GM12801 (cell line): Measurements from ENCODE around the gene ZNF423.

ENCODE experiments used
- TF ChIP-seq, protein P1 (sequence below): IDR thresholded peaks from one replicate; pipeline ENCODE4 v1.5.1; 2011; ENCODE audit warnings: control low read depth; ENCODE audit not compliant: insufficient read length; ENCODE audit errors: extremely low read depth

ZNF423 gene

DNA sequence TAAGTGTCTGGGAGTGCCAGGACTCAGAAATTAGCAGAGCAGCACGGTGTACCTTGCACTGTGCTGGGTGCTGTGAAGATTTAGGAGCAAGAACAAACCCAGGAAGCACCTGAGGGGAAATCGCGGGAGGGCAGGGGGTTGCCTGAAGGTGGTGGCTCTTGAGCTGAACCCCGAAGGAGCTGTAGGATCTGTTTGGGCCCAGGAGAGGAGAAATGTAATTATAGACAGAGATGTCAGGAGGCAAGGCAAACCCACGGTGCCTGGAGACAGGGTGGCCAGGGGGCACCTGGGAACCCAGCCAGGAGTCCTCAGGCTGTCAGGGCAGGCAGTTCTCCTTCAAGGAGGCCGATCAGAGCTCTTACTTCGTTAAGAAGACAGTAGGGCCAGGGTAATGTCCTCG lies 373.2 kb downstream of the ZNF423 start:
- TF ChIP-seq, protein P1, sequence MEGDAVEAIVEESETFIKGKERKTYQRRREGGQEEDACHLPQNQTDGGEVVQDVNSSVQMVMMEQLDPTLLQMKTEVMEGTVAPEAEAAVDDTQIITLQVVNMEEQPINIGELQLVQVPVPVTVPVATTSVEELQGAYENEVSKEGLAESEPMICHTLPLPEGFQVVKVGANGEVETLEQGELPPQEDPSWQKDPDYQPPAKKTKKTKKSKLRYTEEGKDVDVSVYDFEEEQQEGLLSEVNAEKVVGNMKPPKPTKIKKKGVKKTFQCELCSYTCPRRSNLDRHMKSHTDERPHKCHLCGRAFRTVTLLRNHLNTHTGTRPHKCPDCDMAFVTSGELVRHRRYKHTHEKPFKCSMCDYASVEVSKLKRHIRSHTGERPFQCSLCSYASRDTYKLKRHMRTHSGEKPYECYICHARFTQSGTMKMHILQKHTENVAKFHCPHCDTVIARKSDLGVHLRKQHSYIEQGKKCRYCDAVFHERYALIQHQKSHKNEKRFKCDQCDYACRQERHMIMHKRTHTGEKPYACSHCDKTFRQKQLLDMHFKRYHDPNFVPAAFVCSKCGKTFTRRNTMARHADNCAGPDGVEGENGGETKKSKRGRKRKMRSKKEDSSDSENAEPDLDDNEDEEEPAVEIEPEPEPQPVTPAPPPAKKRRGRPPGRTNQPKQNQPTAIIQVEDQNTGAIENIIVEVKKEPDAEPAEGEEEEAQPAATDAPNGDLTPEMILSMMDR = no peak

DNA sequence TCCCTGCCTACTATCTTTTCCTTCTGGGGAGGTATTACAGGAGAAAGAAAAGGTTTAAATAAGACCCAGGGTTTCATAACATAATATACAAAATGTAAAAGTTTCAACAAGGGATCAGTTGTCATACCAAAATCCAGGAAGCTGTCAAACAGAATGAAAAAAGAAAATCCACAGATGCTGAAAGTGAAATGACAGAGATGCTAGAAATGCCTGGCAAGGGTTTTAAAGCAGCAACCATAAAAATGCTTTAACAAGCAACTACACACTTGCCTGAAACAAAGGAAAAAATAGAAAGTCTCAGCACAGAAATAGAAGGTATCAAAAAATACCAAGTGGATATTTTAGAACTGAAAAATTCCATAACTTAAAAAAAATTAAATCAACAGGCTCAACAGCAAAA lies 377.3 kb downstream of the ZNF423 start:
- TF ChIP-seq, protein P1 = no peak

DNA sequence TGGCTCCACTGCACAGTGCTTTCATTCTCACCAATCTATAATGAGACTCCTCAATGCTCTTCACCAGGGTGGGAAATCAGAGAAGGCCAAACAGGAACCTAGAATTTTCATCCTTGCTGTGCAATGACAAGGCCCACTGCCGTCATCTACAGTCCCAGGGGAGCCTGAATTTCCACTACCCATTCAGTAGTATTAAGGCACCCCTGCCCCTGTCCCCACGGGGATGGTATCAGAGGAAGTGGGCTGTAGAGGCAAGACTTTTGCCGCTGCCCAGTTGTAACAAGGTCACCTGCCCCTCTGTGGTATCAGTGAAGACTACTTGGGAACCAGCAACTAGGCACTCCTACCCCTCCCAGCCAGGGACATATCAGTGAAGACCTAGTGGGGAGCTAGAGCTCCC lies 377.8 kb downstream of the ZNF423 start:
- TF ChIP-seq, protein P1 = no peak

DNA sequence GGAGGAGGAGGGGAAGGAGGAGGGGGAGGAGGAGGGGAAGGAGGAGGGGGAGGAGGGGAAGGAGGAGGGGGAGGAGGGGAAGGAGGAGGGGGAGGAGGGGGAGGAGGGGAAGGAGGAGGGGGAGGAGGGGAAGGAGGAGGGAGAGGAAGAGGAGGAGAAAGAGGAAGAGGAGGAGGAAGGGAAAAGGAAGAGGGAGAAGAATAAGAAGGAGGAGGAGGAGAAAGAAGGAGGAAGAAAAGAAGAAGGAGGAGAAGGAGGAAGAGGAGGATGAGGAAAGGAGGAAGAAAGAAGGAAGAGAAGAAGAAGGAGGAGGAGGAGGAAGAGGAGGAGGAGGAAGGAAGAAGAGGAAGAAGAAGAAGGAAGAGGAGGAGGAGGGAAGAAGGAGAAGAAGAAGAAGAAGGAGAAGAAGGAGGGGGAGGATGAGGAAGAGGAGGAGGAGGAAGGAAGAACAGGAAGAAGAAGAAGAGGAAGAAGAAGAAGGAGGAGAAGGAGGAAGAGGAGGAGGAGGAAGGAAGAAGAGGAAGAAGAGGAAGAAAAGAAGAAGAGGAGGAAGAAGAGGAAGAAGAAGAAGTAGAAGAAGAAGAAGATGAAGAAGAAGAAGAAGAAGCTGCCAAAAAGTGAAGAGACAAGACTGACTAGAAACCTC lies 378.5 kb downstream of the ZNF423 start:
- TF ChIP-seq, protein P1 = no peak

DNA sequence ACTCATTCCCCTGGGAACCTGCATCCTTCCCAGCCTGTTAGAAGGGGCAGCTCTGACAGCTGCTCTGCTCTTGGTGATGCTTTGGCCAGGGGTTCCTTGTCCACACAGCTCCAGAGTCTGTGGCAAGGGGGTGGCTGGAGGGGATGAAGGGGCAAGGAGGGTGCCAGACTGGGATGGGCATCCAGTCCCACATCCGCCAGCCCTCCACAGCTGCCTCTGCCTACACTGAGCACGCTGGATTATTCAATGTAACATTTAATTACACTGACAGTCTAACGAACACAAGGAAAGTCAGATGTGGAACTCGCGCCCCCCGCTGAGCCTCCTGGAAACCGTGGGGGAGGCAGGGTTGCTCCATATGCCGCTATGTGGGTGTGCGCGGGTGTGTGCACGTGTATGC lies 381.2 kb downstream of the ZNF423 start:
- TF ChIP-seq, protein P1 = no peak

DNA sequence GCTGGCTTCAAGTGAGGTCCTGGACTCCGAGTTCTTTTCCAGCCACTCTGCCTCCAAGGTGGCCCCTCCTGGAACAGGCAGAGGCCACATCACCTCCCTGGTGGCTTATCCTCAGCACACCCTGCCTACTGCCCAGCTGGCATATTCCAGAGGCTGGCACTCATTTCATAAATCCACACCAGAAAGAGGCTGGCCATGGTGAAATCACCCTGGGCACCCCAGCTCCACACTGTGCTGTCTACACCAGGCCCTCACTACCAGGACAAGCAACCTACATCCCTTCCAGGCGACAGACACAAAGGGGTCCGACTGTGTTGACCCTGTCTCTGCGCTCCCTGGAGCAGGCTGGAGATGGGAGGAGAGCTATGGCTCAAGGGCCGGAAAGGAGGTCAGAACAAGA lies 382.1 kb downstream of the ZNF423 start:
- TF ChIP-seq, protein P1 = no peak

DNA sequence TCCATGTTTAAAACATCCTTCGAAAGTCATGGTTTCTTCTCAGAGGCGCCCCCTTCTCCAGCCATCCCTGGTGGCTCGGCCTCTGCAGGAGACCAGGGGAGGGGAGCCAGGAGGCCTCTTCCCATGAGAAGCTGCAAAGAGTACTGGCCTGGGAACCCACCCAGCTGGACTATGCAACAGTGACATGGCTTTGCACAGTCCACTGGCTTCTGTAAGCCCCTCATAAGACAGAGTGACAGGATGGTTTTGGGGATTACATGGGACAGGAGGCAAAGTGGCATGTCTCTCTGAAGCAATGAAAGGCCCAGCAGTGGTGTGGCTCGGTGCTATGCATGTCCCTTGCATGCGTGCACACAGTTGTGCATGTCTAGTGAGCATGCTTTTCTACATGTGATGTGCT lies 382.8 kb downstream of the ZNF423 start:
- TF ChIP-seq, protein P1 = no peak

DNA sequence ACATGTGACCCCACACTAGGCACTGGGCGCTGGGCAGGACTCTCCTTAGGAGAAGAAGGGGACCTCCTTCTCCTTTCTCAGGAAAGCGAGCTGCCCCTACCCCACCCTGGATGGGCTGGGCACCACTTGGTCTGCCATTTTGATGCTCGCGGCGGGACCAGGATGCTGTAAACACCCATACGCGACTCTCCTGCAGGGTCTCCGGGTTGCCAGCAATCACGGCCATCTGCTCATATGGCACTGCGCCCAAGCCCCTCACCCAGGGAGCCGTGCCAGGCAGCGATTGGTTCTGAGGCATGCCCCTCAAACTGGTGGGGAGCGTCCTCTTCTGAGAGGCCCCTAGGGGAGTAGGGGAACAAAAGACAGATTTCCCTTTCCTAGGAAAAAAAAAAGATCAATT lies 383.3 kb downstream of the ZNF423 start:
- TF ChIP-seq, protein P1 = no peak
